GM23338 (cell line): ENCODE measurements around the gene SCAPER. TPM values are rescaled to one million over a fixed set of nuclear protein-coding genes. Genes with fewer than 3 reads are reported as not detected.

ENCODE experiments used
- ATAC-seq: fragments of 200-7000 bp; cut with Tn5 transposase; 3 replicates; pipeline ENCODE4 v1.9.1; 2020
- DNase-seq: peaks from one replicate; pipeline ENCODE4 v3.0.0-alpha.2; 2015; ENCODE audit warnings: low spot score
- H2AFZ ChIP-seq: fragments of 200-600 bp; sonication (generic); 2 replicates; pipeline ENCODE4 v1.8.0; 2016; ENCODE audit warnings: antibody characterized with exemption, mild to moderate bottlenecking, moderate library complexity
- H3F3A ChIP-seq: fragments of 200-600 bp; sonication (generic); replicated peaks from 2 replicates; pipeline ENCODE4 v1.8.0; 2017; ENCODE audit warnings: antibody characterized with exemption, mixed run types, low read depth
- H3K27ac ChIP-seq: fragments of 200-600 bp; sonication (generic); 2 replicates; pipeline ENCODE4 v1.6.1; 2016; ENCODE audit warnings: low read depth
- H3K27me3 ChIP-seq: fragments of 200-600 bp; sonication (generic); 2 replicates; pipeline ENCODE4 v1.8.0; 2016; ENCODE audit warnings: mild to moderate bottlenecking, mixed run types, moderate library complexity; ENCODE audit not compliant: insufficient read depth
- H3K36me3 ChIP-seq: fragments of 200-600 bp; sonication (generic); 2 replicates; pipeline ENCODE4 v1.8.0; 2016; ENCODE audit warnings: mild to moderate bottlenecking; ENCODE audit not compliant: insufficient read depth
- H3K4me1 ChIP-seq: fragments of 200-600 bp; sonication (generic); 2 replicates; pipeline ENCODE4 v1.8.0; 2016; ENCODE audit warnings: mild to moderate bottlenecking, moderate library complexity; ENCODE audit not compliant: insufficient read depth
- H3K4me2 ChIP-seq: fragments of 200-600 bp; sonication (generic); 2 replicates; pipeline ENCODE4 v1.7.1; 2017; ENCODE audit warnings: mixed run types
- H3K4me3 ChIP-seq: fragments of 200-600 bp; sonication (generic); 2 replicates; pipeline ENCODE4 v1.6.1; 2016; ENCODE audit warnings: mixed run types
- H3K79me2 ChIP-seq: fragments of 200-600 bp; sonication (generic); replicated peaks from 2 replicates; pipeline ENCODE4 v1.8.0; 2017; ENCODE audit warnings: mild to moderate bottlenecking; ENCODE audit not compliant: insufficient read depth
- H3K9me2 ChIP-seq: fragments of 200-600 bp; sonication (generic); 2 replicates; pipeline ENCODE4 v1.8.0; 2017; ENCODE audit not compliant: insufficient read depth
- H4K20me1 ChIP-seq: fragments of 200-600 bp; sonication (generic); replicated peaks from 2 replicates; pipeline ENCODE4 v1.8.0; 2017; ENCODE audit warnings: mild to moderate bottlenecking; ENCODE audit not compliant: insufficient read depth
- H3K27ac Mint-ChIP-seq: 2 replicates; pipeline ENCODE4 v1.8.0; 2020; ENCODE audit warnings: inconsistent platforms, mild to moderate bottlenecking, moderate library complexity, mixed read lengths
- H3K27me3 Mint-ChIP-seq: 3 replicates; pipeline ENCODE4 v1.8.0; 2022; ENCODE audit warnings: low read depth, mild to moderate bottlenecking, moderate library complexity, mixed read lengths, inconsistent platforms; ENCODE audit not compliant: insufficient read depth, poor library complexity
- H3K36me3 Mint-ChIP-seq: 3 replicates; pipeline ENCODE4 v1.8.0; 2021; ENCODE audit warnings: low read depth, mild to moderate bottlenecking, inconsistent platforms, moderate library complexity, mixed read lengths
- H3K4me1 Mint-ChIP-seq: 3 replicates; pipeline ENCODE4 v1.8.0; 2020; ENCODE audit warnings: mild to moderate bottlenecking, inconsistent platforms, mixed read lengths
- H3K4me3 Mint-ChIP-seq: 3 replicates; pipeline ENCODE4 v1.8.0; 2021; ENCODE audit warnings: moderate library complexity, mild to moderate bottlenecking, inconsistent platforms, mixed read lengths
- H3K9me3 Mint-ChIP-seq: 3 replicates; pipeline ENCODE4 v1.8.0; 2020; ENCODE audit warnings: moderate library complexity, mild to moderate bottlenecking, inconsistent platforms, mixed read lengths
- CREB1 ChIP-seq: fragments of 250-450 bp; sonication (Bioruptor Pico); IDR thresholded peaks from 2 replicates; pipeline ENCODE4 v1.5.0; 2020; ENCODE audit warnings: low read depth, mild to moderate bottlenecking, moderate library complexity
- EZH2 ChIP-seq: fragments of 200-600 bp; sonication (generic); IDR thresholded peaks from one replicate; pipeline ENCODE4 v1.8.0; 2017; ENCODE audit warnings: antibody characterized with exemption, mild to moderate bottlenecking, low read depth; ENCODE audit not compliant: unreplicated experiment
- EZH2phosphoT487 ChIP-seq: fragments of 200-600 bp; sonication (generic); IDR thresholded peaks from one replicate; pipeline ENCODE4 v1.8.1; 2018; ENCODE audit warnings: antibody characterized with exemption; ENCODE audit not compliant: unreplicated experiment
- NANOG ChIP-seq: IDR thresholded peaks from 2 replicates; pipeline ENCODE4 v1.6.1; 2016; ENCODE audit warnings: antibody characterized with exemption, borderline replicate concordance
- ZNF114 ChIP-seq: fragments of 250-450 bp; sonication (Bioruptor Pico); IDR thresholded peaks from 2 replicates; pipeline ENCODE4 v1.5.0; 2020; ENCODE audit warnings: mild to moderate bottlenecking, moderate library complexity
- ZNF331 ChIP-seq: fragments of 250-450 bp; sonication (Bioruptor Pico); IDR thresholded peaks from 2 replicates; pipeline ENCODE4 v1.5.0; 2020; ENCODE audit warnings: low read depth, mild to moderate bottlenecking, moderate library complexity
- polyA plus RNA-seq: library from polyadenylated mRNA; unstranded; fragments of >200 nt; fragmentation: Nextera tagmentation; extraction: Ambion mirVana; gene quantifications from 2 replicates; pipeline ENCODE4 v1.2.1, GENCODE V29; 2016
- total RNA-seq: library from RNA; depleted of rRNA; stranded (reverse); fragments of >200 nt; shearing (Covaris generic); gene quantifications from 2 replicates; pipeline ENCODE4 v1.2.3, GENCODE V29; 2014
- TF ChIP-seq, protein P1 (sequence below): fragments of 250-450 bp; sonication (Bioruptor Pico); IDR thresholded peaks from 2 replicates; pipeline ENCODE4 v1.5.0; 2020; ENCODE audit warnings: mild to moderate bottlenecking, moderate library complexity
- TF ChIP-seq, protein P2 (sequence below), 2 experiments: fragments of 200-600 bp in 1 of 2; sonication (generic) in 1 of 2; conservative IDR thresholded peaks; 2 replicates each; pipeline versions ENCODE4 v1.5.1 to v1.6.1; 2016 to 2017; ENCODE audit warnings: antibody characterized with exemption in 2 of 2, low read depth in 2 of 2, mild to moderate bottlenecking in 2 of 2, moderate library complexity in 1 of 2

The SCAPER gene
- total and polyA plus RNA-seq, 2 experiments from 2014 or later = 9.1 to 17.6 TPM

DNA sequence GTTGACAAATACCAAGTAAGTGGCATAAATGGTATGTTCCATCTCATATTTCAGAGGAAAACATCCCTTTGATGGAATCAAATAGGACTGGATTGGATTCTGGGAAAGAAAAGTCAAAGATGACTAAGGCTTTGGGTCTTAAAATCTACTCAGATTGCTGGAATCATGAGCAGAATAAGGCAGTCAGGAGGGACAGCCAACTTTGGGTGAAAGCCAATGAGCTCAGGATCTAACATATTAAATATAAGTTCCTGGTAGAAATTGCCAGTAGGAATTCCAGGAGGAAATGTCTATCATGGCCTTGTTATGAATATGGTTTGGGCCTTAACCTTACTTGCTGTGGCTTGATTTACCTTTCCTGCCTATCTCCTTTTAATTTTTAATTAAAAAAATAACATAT is 513.3 kb downstream of the SCAPER start (continued):
- TF ChIP-seq, protein P1, sequence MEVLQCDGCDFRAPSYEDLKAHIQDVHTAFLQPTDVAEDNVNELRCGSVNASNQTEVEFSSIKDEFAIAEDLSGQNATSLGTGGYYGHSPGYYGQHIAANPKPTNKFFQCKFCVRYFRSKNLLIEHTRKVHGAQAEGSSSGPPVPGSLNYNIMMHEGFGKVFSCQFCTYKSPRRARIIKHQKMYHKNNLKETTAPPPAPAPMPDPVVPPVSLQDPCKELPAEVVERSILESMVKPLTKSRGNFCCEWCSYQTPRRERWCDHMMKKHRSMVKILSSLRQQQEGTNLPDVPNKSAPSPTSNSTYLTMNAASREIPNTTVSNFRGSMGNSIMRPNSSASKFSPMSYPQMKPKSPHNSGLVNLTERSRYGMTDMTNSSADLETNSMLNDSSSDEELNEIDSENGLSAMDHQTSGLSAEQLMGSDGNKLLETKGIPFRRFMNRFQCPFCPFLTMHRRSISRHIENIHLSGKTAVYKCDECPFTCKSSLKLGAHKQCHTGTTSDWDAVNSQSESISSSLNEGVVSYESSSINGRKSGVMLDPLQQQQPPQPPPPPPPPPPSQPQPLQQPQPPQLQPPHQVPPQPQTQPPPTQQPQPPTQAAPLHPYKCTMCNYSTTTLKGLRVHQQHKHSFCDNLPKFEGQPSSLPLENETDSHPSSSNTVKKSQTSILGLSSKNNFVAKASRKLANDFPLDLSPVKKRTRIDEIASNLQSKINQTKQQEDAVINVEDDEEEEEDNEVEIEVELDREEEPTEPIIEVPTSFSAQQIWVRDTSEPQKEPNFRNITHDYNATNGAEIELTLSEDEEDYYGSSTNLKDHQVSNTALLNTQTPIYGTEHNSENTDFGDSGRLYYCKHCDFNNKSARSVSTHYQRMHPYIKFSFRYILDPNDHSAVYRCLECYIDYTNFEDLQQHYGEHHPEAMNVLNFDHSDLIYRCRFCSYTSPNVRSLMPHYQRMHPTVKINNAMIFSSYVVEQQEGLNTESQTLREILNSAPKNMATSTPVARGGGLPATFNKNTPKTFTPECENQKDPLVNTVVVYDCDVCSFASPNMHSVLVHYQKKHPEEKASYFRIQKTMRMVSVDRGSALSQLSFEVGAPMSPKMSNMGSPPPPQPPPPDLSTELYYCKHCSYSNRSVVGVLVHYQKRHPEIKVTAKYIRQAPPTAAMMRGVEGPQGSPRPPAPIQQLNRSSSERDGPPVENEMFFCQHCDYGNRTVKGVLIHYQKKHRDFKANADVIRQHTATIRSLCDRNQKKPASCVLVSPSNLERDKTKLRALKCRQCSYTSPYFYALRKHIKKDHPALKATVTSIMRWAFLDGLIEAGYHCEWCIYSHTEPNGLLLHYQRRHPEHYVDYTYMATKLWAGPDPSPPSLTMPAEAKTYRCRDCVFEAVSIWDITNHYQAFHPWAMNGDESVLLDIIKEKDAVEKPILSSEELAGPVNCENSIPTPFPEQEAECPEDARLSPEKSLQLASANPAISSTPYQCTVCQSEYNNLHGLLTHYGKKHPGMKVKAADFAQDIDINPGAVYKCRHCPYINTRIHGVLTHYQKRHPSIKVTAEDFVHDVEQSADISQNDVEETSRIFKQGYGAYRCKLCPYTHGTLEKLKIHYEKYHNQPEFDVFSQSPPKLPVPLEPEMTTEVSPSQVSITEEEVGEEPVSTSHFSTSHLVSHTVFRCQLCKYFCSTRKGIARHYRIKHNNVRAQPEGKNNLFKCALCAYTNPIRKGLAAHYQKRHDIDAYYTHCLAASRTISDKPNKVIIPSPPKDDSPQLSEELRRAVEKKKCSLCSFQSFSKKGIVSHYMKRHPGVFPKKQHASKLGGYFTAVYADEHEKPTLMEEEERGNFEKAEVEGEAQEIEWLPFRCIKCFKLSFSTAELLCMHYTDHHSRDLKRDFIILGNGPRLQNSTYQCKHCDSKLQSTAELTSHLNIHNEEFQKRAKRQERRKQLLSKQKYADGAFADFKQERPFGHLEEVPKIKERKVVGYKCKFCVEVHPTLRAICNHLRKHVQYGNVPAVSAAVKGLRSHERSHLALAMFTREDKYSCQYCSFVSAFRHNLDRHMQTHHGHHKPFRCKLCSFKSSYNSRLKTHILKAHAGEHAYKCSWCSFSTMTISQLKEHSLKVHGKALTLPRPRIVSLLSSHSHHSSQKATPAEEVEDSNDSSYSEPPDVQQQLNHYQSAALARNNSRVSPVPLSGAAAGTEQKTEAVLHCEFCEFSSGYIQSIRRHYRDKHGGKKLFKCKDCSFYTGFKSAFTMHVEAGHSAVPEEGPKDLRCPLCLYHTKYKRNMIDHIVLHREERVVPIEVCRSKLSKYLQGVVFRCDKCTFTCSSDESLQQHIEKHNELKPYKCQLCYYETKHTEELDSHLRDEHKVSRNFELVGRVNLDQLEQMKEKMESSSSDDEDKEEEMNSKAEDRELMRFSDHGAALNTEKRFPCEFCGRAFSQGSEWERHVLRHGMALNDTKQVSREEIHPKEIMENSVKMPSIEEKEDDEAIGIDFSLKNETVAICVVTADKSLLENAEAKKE (CRISPR knock-in tag) = no peak

DNA sequence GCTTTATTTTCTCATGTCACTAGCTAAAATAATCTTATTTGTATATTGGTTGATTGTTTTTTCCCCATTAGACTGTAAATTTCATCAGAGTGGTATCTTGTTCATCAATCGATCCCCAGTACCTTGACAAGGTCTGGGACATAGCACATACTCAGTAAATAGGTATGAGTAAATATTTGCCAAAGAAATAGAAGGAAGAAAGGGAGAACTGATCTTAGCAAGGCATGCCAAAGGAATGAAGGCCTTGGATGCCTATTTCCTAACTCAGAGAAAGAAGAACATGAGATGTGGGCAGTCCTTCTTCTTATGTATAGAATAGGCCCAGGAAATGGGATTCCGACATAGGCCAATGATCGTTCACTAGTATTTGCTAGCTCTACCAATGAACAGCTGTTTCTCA is 513.8 kb downstream of the SCAPER start:
- no peak overlapping the region for H3K4me2 ChIP-seq
- no peak for ATAC-seq
- no peak for DNase-seq
- H3K4me3 Mint-ChIP-seq = no peak overlapping the region
- H3K4me3 ChIP-seq = no peak overlapping the region
- H3K27me3 Mint-ChIP-seq = peaks cover 7% of the 10 kb centered on the region
- no peaks in the 10 kb centered on the region for H3K79me2 ChIP-seq
- no peaks in the 10 kb centered on the region for H3K4me1 Mint-ChIP-seq
- no peak overlapping the region for H3K27ac ChIP-seq
- no peaks in the 10 kb centered on the region for H3K36me3 Mint-ChIP-seq
- H3F3A ChIP-seq = no peaks in the 10 kb centered on the region
- no peak overlapping the region for H3K27ac Mint-ChIP-seq
- H3K4me1 ChIP-seq = no peaks in the 10 kb centered on the region
- H3K36me3 ChIP-seq = no peaks in the 10 kb centered on the region
- H3K9me2 ChIP-seq = no peaks in the 10 kb centered on the region
- no peaks in the 10 kb centered on the region for H3K9me3 Mint-ChIP-seq
- H4K20me1 ChIP-seq = no peaks in the 10 kb centered on the region
- H2AFZ ChIP-seq = no peak overlapping the region
- no peaks in the 10 kb centered on the region for H3K27me3 ChIP-seq
- TF ChIP-seq EZH2 (no peak), ZNF331 (CRISPR knock-in tag) (no peak), EZH2phosphoT487 (no peak), ZNF114 (CRISPR knock-in tag) (no peak), CREB1 (CRISPR knock-in tag) (no peak), NANOG (no peak)
- TF ChIP-seq, protein P1 (CRISPR knock-in tag) = no peak
- TF ChIP-seq, protein P2, sequence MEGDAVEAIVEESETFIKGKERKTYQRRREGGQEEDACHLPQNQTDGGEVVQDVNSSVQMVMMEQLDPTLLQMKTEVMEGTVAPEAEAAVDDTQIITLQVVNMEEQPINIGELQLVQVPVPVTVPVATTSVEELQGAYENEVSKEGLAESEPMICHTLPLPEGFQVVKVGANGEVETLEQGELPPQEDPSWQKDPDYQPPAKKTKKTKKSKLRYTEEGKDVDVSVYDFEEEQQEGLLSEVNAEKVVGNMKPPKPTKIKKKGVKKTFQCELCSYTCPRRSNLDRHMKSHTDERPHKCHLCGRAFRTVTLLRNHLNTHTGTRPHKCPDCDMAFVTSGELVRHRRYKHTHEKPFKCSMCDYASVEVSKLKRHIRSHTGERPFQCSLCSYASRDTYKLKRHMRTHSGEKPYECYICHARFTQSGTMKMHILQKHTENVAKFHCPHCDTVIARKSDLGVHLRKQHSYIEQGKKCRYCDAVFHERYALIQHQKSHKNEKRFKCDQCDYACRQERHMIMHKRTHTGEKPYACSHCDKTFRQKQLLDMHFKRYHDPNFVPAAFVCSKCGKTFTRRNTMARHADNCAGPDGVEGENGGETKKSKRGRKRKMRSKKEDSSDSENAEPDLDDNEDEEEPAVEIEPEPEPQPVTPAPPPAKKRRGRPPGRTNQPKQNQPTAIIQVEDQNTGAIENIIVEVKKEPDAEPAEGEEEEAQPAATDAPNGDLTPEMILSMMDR (conservative IDR thresholded peaks at IDR 0.05; ENCODE audit: low read depth in 2 of 2) = no peak
